AG09319 (cell line): ENCODE results near the gene GNG13.
"Not testable (repeated sequence)": the region's sequence is repeated elsewhere in the genome, so short reads cannot be mapped to it uniquely, and the experiment has no call there.

Experiments used
- DNase-seq: peaks from one replicate; pipeline ENCODE4 v3.0.0-alpha.2; 2010; ENCODE audit warnings: low read depth; ENCODE audit errors: extremely low read depth
- CTCF ChIP-seq: IDR thresholded peaks from 2 replicates; pipeline ENCODE4 v1.5.1; 2011; ENCODE audit warnings: low read depth, mild to moderate bottlenecking, inconsistent platforms, low read length, moderate library complexity

The GNG13 gene

DNA sequence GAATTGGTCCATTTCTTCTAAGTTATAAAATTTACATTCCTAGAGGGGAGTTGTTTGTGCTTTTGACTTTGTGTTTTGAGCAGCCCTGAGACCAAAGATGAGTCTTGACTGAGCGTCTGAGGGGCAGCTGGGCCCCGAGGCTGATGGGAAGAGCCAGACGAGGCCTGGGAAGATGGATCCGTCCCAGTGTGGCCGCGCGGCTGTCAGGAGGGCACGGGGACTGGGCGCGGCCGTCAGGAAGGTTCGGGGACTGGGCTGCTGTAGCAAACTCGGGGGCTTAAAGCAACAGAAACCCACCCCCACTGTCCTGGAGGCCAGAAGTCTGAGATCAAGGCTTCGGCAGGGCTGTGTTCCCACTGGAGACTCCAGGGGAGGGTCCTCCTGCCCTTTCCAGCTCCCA is 38.2 kb upstream of the GNG13 start:
- no peak for TF ChIP-seq CTCF
- no peak for DNase-seq

- DNase-seq, result not testable (repeated sequence)
Measured at GRCh38 chr16:836822-837221, 36.3 kb upstream of the GNG13 start.

GRCh38 chr16:836221-836620 is 35.7 kb upstream of the GNG13 start:
- no peak for TF ChIP-seq CTCF
- DNase-seq, result no peak

- no peak for DNase-seq
- TF ChIP-seq CTCF, result no peak
Measured at GRCh38 chr16:835373-835772, 34.8 kb upstream of the GNG13 start.

DNA sequence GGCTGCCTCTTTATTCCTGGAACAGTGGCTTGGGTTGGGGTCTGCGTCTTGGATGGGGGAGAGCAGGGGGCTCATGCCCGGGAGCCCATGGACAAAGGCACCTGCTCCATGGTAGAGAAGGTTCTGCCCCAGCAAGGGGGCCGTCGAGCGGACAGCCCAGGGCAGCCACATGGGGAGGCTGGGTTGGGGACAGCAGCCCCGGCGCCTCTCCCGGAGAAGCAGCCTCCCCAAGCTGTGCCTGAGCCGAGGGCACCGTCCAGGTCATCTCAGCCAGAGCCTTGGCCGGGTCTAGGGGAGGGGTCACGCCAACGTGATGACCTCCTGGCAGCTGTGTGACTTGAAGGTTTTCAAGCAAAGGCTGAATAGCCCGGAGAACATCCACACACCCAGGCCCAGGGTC is 32.9 kb upstream of the GNG13 start:
- DNase-seq, result no peak
- no peak for TF ChIP-seq CTCF

GRCh38 chr16:832652-833336 is 32.3 kb upstream of the GNG13 start:
- no peak for DNase-seq
- TF ChIP-seq CTCF, result no peak

DNA sequence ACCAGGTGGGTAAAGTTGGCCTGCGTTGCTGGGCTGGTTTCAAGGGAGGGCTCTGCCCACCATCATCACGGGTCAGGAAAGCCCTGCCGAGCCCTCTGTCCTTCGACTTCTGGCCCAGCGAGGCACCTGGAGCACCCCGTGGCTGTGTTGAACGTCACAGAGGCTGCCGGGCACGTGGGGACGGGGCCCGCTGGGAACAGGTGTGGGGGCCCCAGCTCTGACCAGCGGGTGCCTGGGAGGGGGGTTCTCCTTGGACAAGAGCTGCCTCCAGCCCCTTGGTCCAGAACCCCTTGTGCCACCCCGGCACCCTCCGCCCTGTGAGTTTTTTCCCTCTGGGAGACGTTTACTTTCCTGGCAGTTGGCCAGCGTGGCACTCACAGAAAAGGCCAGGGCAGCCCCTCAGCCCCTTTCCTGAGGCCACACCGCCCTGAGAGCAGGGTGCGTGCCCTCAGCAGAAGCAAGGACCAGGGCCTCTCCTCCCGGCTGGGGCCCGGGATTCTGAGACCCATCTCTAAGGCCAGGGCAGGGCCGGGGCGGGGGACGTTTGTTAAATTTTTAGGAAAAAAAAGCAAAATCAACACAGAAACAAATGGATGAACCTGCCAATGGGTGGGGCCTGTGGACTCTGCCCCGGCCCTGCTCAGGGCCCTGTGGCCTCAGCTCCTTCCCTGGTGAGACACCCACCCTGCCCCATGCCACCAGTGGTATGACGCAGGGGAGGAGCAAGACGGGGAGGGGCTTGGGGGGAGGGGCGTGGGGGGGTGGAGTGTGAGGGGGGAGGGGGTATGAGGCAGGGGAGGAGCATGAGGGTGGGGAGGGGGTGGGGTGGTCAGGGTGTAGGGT is 31.3 kb upstream of the GNG13 start:
- DNase-seq, result no peak
- no peak for TF ChIP-seq CTCF
